Measurements from ENCODE around the gene AQP4. TPM values are rescaled to one million over a fixed set of nuclear protein-coding genes. Genes with fewer than 3 reads are reported as not detected.

AQP4 gene
- total and polyA plus RNA-seq, 2 donors (not counting 1 experiment from before 2014, with no cell fraction given), result not detected

GRCh38 chr18:26854292-26854881 is 11.1 kb downstream of the AQP4 start:
- Histone ChIP-seq H3K4me3 (replicated peaks in 1 of 4; ENCODE audit: control extremely low read depth in 1 of 4, insufficient read depth in 1 of 4, low read depth in 3 of 4, low read length in 4 of 4) (no peak overlapping the region), H3K9me3 (ENCODE audit: control insufficient read depth, insufficient read depth, low read depth, low read length) (no peaks in the 10 kb centered on the region), H3K27me3 (ENCODE audit: control insufficient read depth, insufficient read depth, low read length) (no peaks in the 10 kb centered on the region), H3K4me2 (ENCODE audit: extremely low read depth, insufficient read depth, low read length) (no peak overlapping the region), H3K27ac (ENCODE audit: insufficient read depth, low read length) (no peak overlapping the region), H2AFZ (ENCODE audit: low read length) (no peak overlapping the region), H3K4me1 (ENCODE audit: control insufficient read depth, extremely low read depth, insufficient read depth, low read length) (no peaks in the 10 kb centered on the region), H3K79me2 (ENCODE audit: control insufficient read depth, insufficient read depth, low read length) (no peaks in the 10 kb centered on the region), H3K36me3 (ENCODE audit: control insufficient read depth, insufficient read depth, low read length) (no peaks in the 10 kb centered on the region), H3K9ac (ENCODE audit: insufficient read depth, low read length) (no peak overlapping the region), H4K20me1 (ENCODE audit: control insufficient read depth, extremely low read depth, insufficient read depth, low read length) (no peaks in the 10 kb centered on the region)
- no peak for TF ChIP-seq EZH2 (IDR thresholded peaks at IDR 0.05; ENCODE audit: low read length, missing control alignments)
- TF ChIP-seq CTCF (conservative IDR thresholded peaks at IDR 0.05 in 1 of 2, IDR thresholded peaks at IDR 0.05 in 1 of 2; ENCODE audit: low read depth in 1 of 2, low read length in 2 of 2), result no peak
- no peak for DNase-seq (ENCODE audit: low read depth in 2 of 2)

- H3K36me3 ChIP-seq (ENCODE audit: control insufficient read depth, insufficient read depth, low read length), result no peaks in the 10 kb centered on the region
- DNase-seq (ENCODE audit: low read depth in 2 of 2), result no peak
- TF ChIP-seq CTCF (conservative IDR thresholded peaks at IDR 0.05 in 1 of 2, IDR thresholded peaks at IDR 0.05 in 1 of 2; ENCODE audit: low read depth in 1 of 2, low read length in 2 of 2) (no peak), EZH2 (IDR thresholded peaks at IDR 0.05; ENCODE audit: low read length, missing control alignments) (no peak)
- no peaks in the 10 kb centered on the region for H3K79me2 ChIP-seq (ENCODE audit: control insufficient read depth, insufficient read depth, low read length)
- H3K4me2 ChIP-seq (ENCODE audit: extremely low read depth, insufficient read depth, low read length), result no peak overlapping the region
- no peak overlapping the region for H3K27ac ChIP-seq (ENCODE audit: insufficient read depth, low read length)
- H3K27me3 ChIP-seq (ENCODE audit: control insufficient read depth, insufficient read depth, low read length), result no peaks in the 10 kb centered on the region
- H3K9ac ChIP-seq (ENCODE audit: insufficient read depth, low read length), result no peak overlapping the region
- no peaks in the 10 kb centered on the region for H3K9me3 ChIP-seq (ENCODE audit: control insufficient read depth, insufficient read depth, low read depth, low read length)
- H4K20me1 ChIP-seq (ENCODE audit: control insufficient read depth, extremely low read depth, insufficient read depth, low read length), result no peaks in the 10 kb centered on the region
- no peak overlapping the region for H2AFZ ChIP-seq (ENCODE audit: low read length)
- no peaks in the 10 kb centered on the region for H3K4me1 ChIP-seq (ENCODE audit: control insufficient read depth, extremely low read depth, insufficient read depth, low read length)
- no peak overlapping the region for H3K4me3 ChIP-seq (replicated peaks in 1 of 4; ENCODE audit: control extremely low read depth in 1 of 4, insufficient read depth in 1 of 4, low read depth in 3 of 4, low read length in 4 of 4)
These were observed 12.1 kb downstream of the AQP4 start for GRCh38 chr18:26853401-26853800.

- no peak for TF ChIP-seq CTCF (conservative IDR thresholded peaks at IDR 0.05 in 1 of 2, IDR thresholded peaks at IDR 0.05 in 1 of 2; ENCODE audit: low read depth in 1 of 2, low read length in 2 of 2)
- no peak for TF ChIP-seq EZH2 (IDR thresholded peaks at IDR 0.05; ENCODE audit: low read length, missing control alignments)
- no peaks in the 10 kb centered on the region for H3K79me2 ChIP-seq (ENCODE audit: control insufficient read depth, insufficient read depth, low read length)
- no peak overlapping the region for H3K4me3 ChIP-seq (replicated peaks in 1 of 4; ENCODE audit: control extremely low read depth in 1 of 4, insufficient read depth in 1 of 4, low read depth in 3 of 4, low read length in 4 of 4)
- no peak overlapping the region for H2AFZ ChIP-seq (ENCODE audit: low read length)
- H3K9ac ChIP-seq (ENCODE audit: insufficient read depth, low read length), result no peak overlapping the region
- no peaks in the 10 kb centered on the region for H4K20me1 ChIP-seq (ENCODE audit: control insufficient read depth, extremely low read depth, insufficient read depth, low read length)
- no peaks in the 10 kb centered on the region for H3K4me1 ChIP-seq (ENCODE audit: control insufficient read depth, extremely low read depth, insufficient read depth, low read length)
- H3K4me2 ChIP-seq (ENCODE audit: extremely low read depth, insufficient read depth, low read length), result no peak overlapping the region
- no peaks in the 10 kb centered on the region for H3K9me3 ChIP-seq (ENCODE audit: control insufficient read depth, insufficient read depth, low read depth, low read length)
- H3K27me3 ChIP-seq (ENCODE audit: control insufficient read depth, insufficient read depth, low read length), result no peaks in the 10 kb centered on the region
- no peak overlapping the region for H3K27ac ChIP-seq (ENCODE audit: insufficient read depth, low read length)
- H3K36me3 ChIP-seq (ENCODE audit: control insufficient read depth, insufficient read depth, low read length), result no peaks in the 10 kb centered on the region
- DNase-seq (ENCODE audit: low read depth in 2 of 2), result no peak
These were observed 21.7 kb downstream of the AQP4 start for GRCh38 chr18:26843760-26844159.

Data from fibroblast of lung (primary cell).